GM12878 (cell line): Measurements from ENCODE around the gene RGS16. TPM values are rescaled to one million over a fixed set of nuclear protein-coding genes. Genes with fewer than 3 reads are reported as not detected.

Source experiments
- ATAC-seq: fragments of 200-7000 bp; cut with Tn5 transposase; 3 replicates; pipeline ENCODE4 v1.9.1; 2020; ENCODE audit warnings: mild to moderate bottlenecking, moderate library complexity
- BruUV-seq: library from RNA; stranded (reverse); fragments of 400-500 nt; replicated peaks from 2 replicates; lab custom pipeline; 2021; lab: Mats Ljungman, UMichigan
- CTCF ChIA-PET: fragments of 300-600 bp; sonication (Branson Sonifier 250); formaldehyde crosslinking; extraction: SDS; loops from one replicate; lab custom pipeline; 2021; ENCODE audit warnings: inconsistent platforms; lab: Yijun Ruan, JAX
- POLR2A ChIA-PET: fragments of 350-600 bp; formaldehyde crosslinking; extraction: SDS; loops from one replicate; lab custom pipeline; 2021; ENCODE audit warnings: inconsistent platforms; lab: Charles Lee
- RAD21 ChIA-PET: fragments of 300-600 bp; sonication (Branson Sonifier 250); formaldehyde crosslinking; loops from one replicate; lab custom pipeline; 2023; ENCODE audit warnings: antibody characterized with exemption; ENCODE audit not compliant: unreplicated experiment; lab: Charles Lee
- SMC1A ChIA-PET: fragments of 300-600 bp; sonication (Branson Sonifier 250); formaldehyde crosslinking; loops from one replicate; lab custom pipeline; 2023; ENCODE audit not compliant: unreplicated experiment, uncharacterized antibody; lab: Charles Lee
- DNase-seq: peaks from one replicate; pipeline ENCODE4 v3.0.0-alpha.2; 2011; ENCODE audit warnings: low read depth, low spot score
- FAIRE-seq: peaks from 3 replicates; lab custom pipeline; 2011; peaks lifted over from hg19 to GRCh38; lab: Jason Lieb, UNC
- H2AFZ ChIP-seq: 2 replicates; pipeline ENCODE4 v1.6.0; 2011; ENCODE audit warnings: low read depth, low read length, control low read depth; ENCODE audit not compliant: control insufficient read depth
- H3K27ac ChIP-seq: 2 replicates; pipeline ENCODE4 v1.5.1; 2011; ENCODE audit warnings: control low read depth; ENCODE audit not compliant: control insufficient read depth, insufficient read depth
- H3K27me3 ChIP-seq, 2 experiments: replicated peaks in 1 of 2; 2 replicates each; pipeline versions ENCODE4 v1.6.0 to v1.6.1; 2011; ENCODE audit warnings: low read length in 1 of 2; ENCODE audit not compliant: control insufficient read depth in 2 of 2, insufficient read depth in 2 of 2
- H3K36me3 ChIP-seq, 2 experiments: 2 replicates each; pipeline ENCODE4 v1.5.1; 2011; ENCODE audit warnings: low read length in 1 of 2; ENCODE audit not compliant: control insufficient read depth in 2 of 2, insufficient read depth in 2 of 2
- H3K4me1 ChIP-seq: 2 replicates; pipeline ENCODE4 v1.6.1; 2011; ENCODE audit warnings: mild to moderate bottlenecking, low read length, moderate library complexity, mixed read lengths; ENCODE audit not compliant: control insufficient read depth, insufficient read depth
- H3K4me2 ChIP-seq: 2 replicates; pipeline ENCODE4 v1.6.0; 2011; ENCODE audit warnings: control low read depth; ENCODE audit not compliant: control insufficient read depth, insufficient read depth
- H3K4me3 ChIP-seq: fragments of 200-600 bp; sonication (generic); 2 replicates; pipeline ENCODE4 v1.5.1; 2016
- H3K79me2 ChIP-seq: 2 replicates; pipeline ENCODE4 v1.6.0; 2011; ENCODE audit warnings: low read length; ENCODE audit not compliant: control insufficient read depth, insufficient read depth
- H3K9ac ChIP-seq: 2 replicates; pipeline ENCODE4 v1.8.0; 2011; ENCODE audit warnings: low read length, control low read depth, mixed read lengths; ENCODE audit not compliant: control insufficient read depth, insufficient read depth
- H3K9me3 ChIP-seq: replicated peaks from 3 replicates; pipeline ENCODE4 v1.5.1; 2011; ENCODE audit warnings: mild to moderate bottlenecking, low read length; ENCODE audit not compliant: control insufficient read depth, insufficient read depth
- H4K20me1 ChIP-seq: 2 replicates; pipeline ENCODE4 v1.6.0; 2011; ENCODE audit not compliant: control insufficient read depth, insufficient read depth
- BCL11A ChIP-seq: IDR thresholded peaks from 2 replicates; pipeline ENCODE4 v1.6.1; 2011; ENCODE audit warnings: low read depth, low read length
- CREM ChIP-seq: IDR thresholded peaks from 2 replicates; pipeline ENCODE4 v1.6.1; 2014; ENCODE audit warnings: antibody characterized with exemption, low read depth
- CTCF ChIP-seq, 3 experiments: IDR thresholded peaks in 2 of 3; conservative IDR thresholded peaks in 1 of 3; 2 replicates each; pipeline ENCODE4 v1.5.1; 2011; ENCODE audit warnings: low read depth in 3 of 3, low read length in 3 of 3, mild to moderate bottlenecking in 3 of 3, control low read depth in 2 of 3, moderate library complexity in 2 of 3, inconsistent platforms in 1 of 3, mixed read lengths in 1 of 3; ENCODE audit not compliant: control insufficient read depth in 2 of 3, insufficient read depth in 1 of 3; ENCODE audit errors: extremely low read depth in 1 of 3
- FOXK2 ChIP-seq: fragments of 450-650 bp; IDR thresholded peaks from 2 replicates; pipeline ENCODE4 v1.6.1; 2017; ENCODE audit warnings: mild to moderate bottlenecking, moderate library complexity
- IKZF2 ChIP-seq, 2 experiments: fragments of 450-650 bp; IDR thresholded peaks; 2 replicates each; pipeline ENCODE4 v1.6.1; 2017; ENCODE audit warnings: mild to moderate bottlenecking in 2 of 2, moderate library complexity in 2 of 2
- IRF4 ChIP-seq: IDR thresholded peaks from 2 replicates; pipeline ENCODE4 v1.6.1; 2011; ENCODE audit warnings: low read depth, low read length
- JUNB ChIP-seq: IDR thresholded peaks from 2 replicates; pipeline ENCODE4 v1.6.1; 2016; ENCODE audit warnings: antibody characterized with exemption, mild to moderate bottlenecking
- MEF2A ChIP-seq: IDR thresholded peaks from 2 replicates; pipeline ENCODE4 v1.6.1; 2011; ENCODE audit warnings: low read depth, mild to moderate bottlenecking, low read length, moderate library complexity; ENCODE audit not compliant: insufficient read depth
- MEF2B ChIP-seq: fragments of 450-650 bp; IDR thresholded peaks from 2 replicates; pipeline ENCODE4 v1.6.1; 2018; ENCODE audit warnings: mild to moderate bottlenecking, moderate library complexity; ENCODE audit not compliant: partially characterized antibody, poor library complexity, severe bottlenecking
- NFIC ChIP-seq: IDR thresholded peaks from 2 replicates; pipeline ENCODE4 v1.6.1; 2012; ENCODE audit warnings: low read depth, mild to moderate bottlenecking, inconsistent platforms, low read length, moderate library complexity
- NR2F1 ChIP-seq: fragments of 450-650 bp; conservative IDR thresholded peaks from 2 replicates; pipeline ENCODE4 v1.6.1; 2017; ENCODE audit warnings: mild to moderate bottlenecking
- NRF1 ChIP-seq: conservative IDR thresholded peaks from 2 replicates; pipeline ENCODE4 v1.6.1; 2011; ENCODE audit warnings: mild to moderate bottlenecking, low read depth, low read length, improper control_type of control experiment
- RAD21 ChIP-seq: IDR thresholded peaks from 2 replicates; pipeline ENCODE4 v1.6.1; 2011; ENCODE audit warnings: mild to moderate bottlenecking, low read depth, low read length, moderate library complexity; ENCODE audit not compliant: insufficient read depth
- RUNX3 ChIP-seq: IDR thresholded peaks from 2 replicates; pipeline ENCODE4 v1.6.1; 2012; ENCODE audit warnings: low read length, inconsistent platforms
- SKIL ChIP-seq: fragments of 450-650 bp; IDR thresholded peaks from 2 replicates; pipeline ENCODE4 v1.6.1; 2017; ENCODE audit warnings: mild to moderate bottlenecking, low read depth, inconsistent platforms; ENCODE audit not compliant: poor library complexity, severe bottlenecking
- SPI1 ChIP-seq: IDR thresholded peaks from 2 replicates; pipeline ENCODE4 v1.6.1; 2011; ENCODE audit warnings: low read depth, mild to moderate bottlenecking, low read length, moderate library complexity, borderline replicate concordance; ENCODE audit not compliant: insufficient read depth
- STAT1 ChIP-seq: fragments of 450-650 bp; conservative IDR thresholded peaks from 2 replicates; pipeline ENCODE4 v1.6.1; 2014; ENCODE audit warnings: antibody characterized with exemption, mild to moderate bottlenecking
- TCF12 ChIP-seq: IDR thresholded peaks from 2 replicates; pipeline ENCODE4 v1.6.1; 2011; ENCODE audit warnings: low read depth, mild to moderate bottlenecking, low read length
- ZNF217 ChIP-seq: fragments of 450-650 bp; IDR thresholded peaks from 2 replicates; pipeline ENCODE4 v1.6.1; 2017; ENCODE audit warnings: antibody characterized with exemption, mild to moderate bottlenecking
- ZNF384 ChIP-seq: IDR thresholded peaks from 2 replicates; pipeline ENCODE4 v1.6.1; 2012; ENCODE audit warnings: low read depth, mild to moderate bottlenecking, low read length, improper control_type of control experiment, borderline replicate concordance
- ZZZ3 ChIP-seq: IDR thresholded peaks from 2 replicates; pipeline ENCODE4 v1.6.1; 2011; ENCODE audit warnings: low read depth; ENCODE audit not compliant: control insufficient read depth, insufficient read length
- WGBS: methylation state at CpG from one replicate; pipeline ENCODE4 v1.1.6; 2016; ENCODE audit warnings: low lambda C conversion rate; ENCODE audit not compliant: insufficient replicate concordance, insufficient coverage; ENCODE audit errors: missing lambda C conversion rate; 5-methylcytosine and 5-hydroxymethylcytosine counted together
- in situ Hi-C: fragments of 300-500 bp; cut with MboI; formaldehyde crosslinking; loops from 9 replicates; pipeline ENCODE4 v1.14.3; 2018; ENCODE audit warnings: mixed read lengths
- intact Hi-C: fragments of 100-400 bp; cut with micrococcal nuclease; formaldehyde crosslinking; loops from one replicate; pipeline ENCODE4 v1.14.2; 2022; ENCODE audit not compliant: unreplicated experiment
- polyA plus RNA-seq, 11 experiments: library from polyadenylated mRNA; depleted of rRNA in 4 of 11; unstranded in 6 of 11; stranded (reverse) in 5 of 11; fragments of >200 nt; fragmentation: Nextera tagmentation in 4 of 11; fragmentation: Illumina TruSeq in 1 of 11; extraction: Ambion mirVana in 4 of 11; extraction: Trizol in 1 of 11; gene quantifications; 1 replicate in 1 of 11; 2 replicates in 10 of 11; pipeline versions ENCODE4 v1.2.1 to v1.2.3, GENCODE V29; 2011 to 2016; ENCODE audit warnings: inconsistent platforms in 2 of 11, missing spikeins in 2 of 11, low read depth in 1 of 11
- total RNA-seq, 4 experiments: library from RNA; depleted of rRNA in 3 of 4; stranded (reverse); fragments of >200 nt in 3 of 4; fragmentation: Illumina TruSeq in 1 of 4; extraction: Trizol in 1 of 4; gene quantifications; 2 replicates each; pipeline versions ENCODE4 v1.2.1 to v1.2.3, GENCODE V29; 2013 to 2021

Gene RGS16
- total and polyA plus RNA-seq, 10 of the 15 experiments (the other 5 are each of a cell fraction or from before 2014, with no cell fraction given) = 16.4 to 58.2 (median 44.6) TPM

DNA sequence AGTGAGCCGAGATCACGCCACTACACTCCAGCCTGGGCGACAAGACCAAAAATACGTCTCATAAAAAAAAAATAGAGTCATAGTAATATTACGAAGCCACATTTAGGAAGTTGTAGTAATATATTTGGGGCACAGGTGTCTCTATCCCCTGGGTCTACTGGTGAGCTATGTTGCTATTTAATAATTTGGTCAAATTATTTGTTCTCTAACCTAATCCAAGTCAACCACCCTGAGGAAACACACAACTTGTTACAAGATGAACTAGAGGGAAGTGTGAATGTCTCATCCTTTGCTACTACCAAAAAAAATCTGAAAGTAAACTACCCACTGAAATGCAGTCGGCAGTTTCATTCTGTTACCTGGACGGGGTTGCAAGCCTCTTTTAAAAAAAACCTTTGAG is 44.9 kb upstream of the RGS16 start:
- ChIA-PET CTCF (interaction anchor here (1.0 to 6.9 kb wide), 13 partner anchors 10 to 141 kb away, joined by 3 to 61 read pairs (median 4); partner anchors contain the start of gene NPL), SMC1A (interaction anchor here (0.6 to 10.1 kb wide), 20 partner anchors 12 to 137 kb away, joined by 3 to 78 read pairs (median 4); no protein-coding TSS in a partner anchor), RAD21 (interaction anchor here (0.5 to 3.8 kb wide), 10 partner anchors 11 to 133 kb away, joined by 3 to 24 read pairs (median 4); no protein-coding TSS in a partner anchor), POLR2A (interaction anchor here (1.3 to 1.9 kb wide), 7 partner anchors 15 to 134 kb away, joined by 3 to 7 read pairs (median 4); no protein-coding TSS in a partner anchor)
- no peak overlapping the region for H2AFZ ChIP-seq
- no peak overlapping the region for H3K9ac ChIP-seq
- TF ChIP-seq STAT1 = no peak
- peak; percentile 3; the same call in 1 of the 2 replicates for TF ChIP-seq ZNF384
- peak; percentile 46 for TF ChIP-seq JUNB
- no peak for TF ChIP-seq NRF1
- TF ChIP-seq RUNX3 = peak; percentile 70
- TF ChIP-seq RAD21 = peak; percentile 13; the same call in 1 of the 2 replicates
- TF ChIP-seq MEF2A = peak; percentile 39; the same call in 1 of the 2 replicates
- TF ChIP-seq SPI1 = peak; percentile 7; the same call in 1 of the 2 replicates
- TF ChIP-seq ZNF217 = no peak
- TF ChIP-seq FOXK2 = no peak
- TF ChIP-seq IRF4 = no peak
- no peak; the same call in 1 of the 2 replicates for TF ChIP-seq CREM
- peak; percentile 18 for TF ChIP-seq MEF2B
- TF ChIP-seq NR2F1 = 0 out of 2 replicates have a peak, but pooled peaks have one; percentile 29
- TF ChIP-seq CTCF (IDR thresholded peaks at IDR 0.05 in 2 of 3, conservative IDR thresholded peaks at IDR 0.05 in 1 of 3; ENCODE audit: control insufficient read depth in 2 of 3, extremely low read depth in 1 of 3, insufficient read depth in 1 of 3, low read depth in 3 of 3, low read length in 3 of 3) = 0 out of 6 replicates have a peak, but pooled peaks of 1 of the 3 experiments have one; percentile 2
- peak; percentile 10 to 42; a peak in 1 of 4 replicates for TF ChIP-seq IKZF2 (IDR thresholded peaks at IDR 0.05)
- peak; percentile 58; the same call in 1 of the 2 replicates for TF ChIP-seq NFIC
- no peak for TF ChIP-seq SKIL
- 0 out of 2 replicates have a peak, but pooled peaks have one; percentile 5 for TF ChIP-seq BCL11A
- 0 out of 2 replicates have a peak, but pooled peaks have one; percentile 9 for TF ChIP-seq TCF12
- TF ChIP-seq ZZZ3 = no peak
- no peaks in the 10 kb centered on the region for H3K36me3 ChIP-seq
- peak; percentile 75 for ATAC-seq
- no peak overlapping the region for H3K27ac ChIP-seq
- H3K79me2 ChIP-seq = no peaks in the 10 kb centered on the region
- WGBS = 4% methylated on average over 7 of the region's 7 CpGs
- H3K4me1 ChIP-seq = peaks cover 41% of the 10 kb centered on the region
- H3K9me3 ChIP-seq = no peaks in the 10 kb centered on the region
- DNase-seq = no peak
- H3K4me3 ChIP-seq = no peak overlapping the region
- H3K4me2 ChIP-seq = peak overlapping the region; percentile 60
- no peaks in the 10 kb centered on the region for H3K27me3 ChIP-seq
- intact Hi-C loops (no loop called here), in situ Hi-C loops (no loop called here)
- H4K20me1 ChIP-seq = no peaks in the 10 kb centered on the region
- FAIRE-seq = peak; percentile 56
- BruUV-seq = no TSS peak
